Upper lobe of right lung (tissue), 1 donor: ENCODE data around the gene CORO6. TPM values are rescaled to one million over a fixed set of nuclear protein-coding genes. Genes with fewer than 3 reads are reported as not detected.

Experiments used
- ATAC-seq: fragments of 200-7000 bp; cut with Tn5 transposase; one replicate; pipeline ENCODE4 v1.9.1; 2020; ENCODE audit warnings: mild to moderate bottlenecking, moderate library complexity
- DNase-seq: peaks from one replicate; pipeline ENCODE4 v3.0.0-alpha.2; 2020
- H3K27ac ChIP-seq: fragments of 200-600 bp; one replicate; pipeline ENCODE4 v1.8.0; 2022
- H3K27me3 ChIP-seq: fragments of 200-600 bp; one replicate; pipeline ENCODE4 v1.8.0; 2022; ENCODE audit warnings: mild to moderate bottlenecking
- H3K36me3 ChIP-seq: fragments of 200-600 bp; one replicate; pipeline ENCODE4 v1.8.0; 2022
- H3K4me1 ChIP-seq: fragments of 200-600 bp; one replicate; pipeline ENCODE4 v1.8.0; 2022
- H3K4me3 ChIP-seq: fragments of 200-600 bp; one replicate; pipeline ENCODE4 v1.8.0; 2022; ENCODE audit warnings: mild to moderate bottlenecking
- H3K9me3 ChIP-seq: fragments of 200-600 bp; one replicate; pipeline ENCODE4 v1.8.0; 2022
- intact Hi-C: fragments of 100-400 bp; cut with DNase I; formaldehyde crosslinking; loops from one replicate; pipeline ENCODE4 v1.11.0; 2022
- total RNA-seq: library from RNA; stranded (reverse); fragmentation: NEBNext Ultra II Directional; extraction: Animal tissue kit (Norgen Biotek cat#: 25700); gene quantifications from one replicate; pipeline ENCODE4 v1.2.1, GENCODE V29; 2021
- TF ChIP-seq, protein P1 (sequence below): fragments of 200-600 bp; IDR thresholded peaks from one replicate; pipeline ENCODE4 v1.8.0; 2022; ENCODE audit warnings: antibody characterized with exemption
- donor health status: DM: no; HTN: yes; CAD: no; lungs with severe emphysema.

Gene CORO6
- total RNA-seq, 1 donor from 2014 or later, result 7.7 TPM

DNA sequence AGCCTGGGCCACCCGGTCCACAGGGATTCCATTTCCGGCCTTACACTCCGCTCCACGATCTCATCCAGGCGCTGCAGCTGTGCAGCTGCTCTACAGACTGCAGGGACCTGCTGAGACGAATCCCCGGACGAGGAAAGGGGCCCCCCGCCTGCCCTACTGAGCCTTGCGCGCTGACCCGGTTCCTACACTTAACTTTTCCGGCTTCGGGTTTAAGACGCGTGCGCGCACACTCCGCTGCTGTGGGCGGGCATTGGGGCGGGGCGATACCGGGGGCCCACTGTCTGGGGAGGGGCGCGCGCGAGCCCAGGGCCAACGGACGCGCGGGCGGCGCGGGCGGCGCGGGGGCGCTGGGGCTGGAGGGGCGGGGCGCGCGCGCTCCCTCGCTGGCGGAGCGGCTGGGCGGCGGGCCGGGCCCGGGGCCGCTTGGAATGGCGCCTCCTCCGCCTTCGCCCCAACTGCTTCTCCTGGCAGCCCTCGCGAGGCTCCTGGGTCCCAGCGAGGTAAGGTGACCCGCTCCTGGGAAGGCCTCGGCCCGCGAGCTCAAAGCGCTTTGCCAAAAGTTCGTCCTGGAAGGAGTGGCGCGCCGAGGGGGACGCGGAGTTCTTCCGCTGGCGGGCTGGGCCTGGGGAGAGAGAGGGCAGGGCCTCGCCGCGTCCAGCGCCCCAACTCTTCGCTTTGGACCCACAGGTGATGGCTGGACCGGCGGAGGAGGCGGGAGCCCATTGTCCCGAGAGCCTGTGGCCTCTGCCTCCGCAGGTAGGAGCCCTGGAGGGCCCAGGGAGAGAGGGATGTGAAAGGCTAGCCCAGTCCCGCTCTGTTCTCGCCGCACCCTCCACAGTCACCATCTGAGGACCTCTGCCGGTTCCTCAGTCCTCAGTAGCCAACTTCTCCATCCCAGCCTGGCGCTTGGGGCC lies 54.1 kb downstream of the CORO6 start, which contains the start of gene TP53I13:
Gene TP53I13 (plus strand): TSS at position 371 of the 914 bp plus-strand sequence. CDS start 58 bp downstream, at position 429.
- H3K27ac ChIP-seq, result peak within 1 kb of the TSS; percentile 87
- H3K36me3 ChIP-seq, result no peaks in the 10 kb centered on the region
- H3K9me3 ChIP-seq, result no peaks in the 10 kb centered on the region
- H3K4me3 ChIP-seq, result peak within 1 kb of the TSS; percentile 76
- no peaks in the 10 kb centered on the region for H3K27me3 ChIP-seq
- DNase-seq, result peak; percentile 94
- intact Hi-C loops, result no loop called here
- peaks cover 39% of the 10 kb centered on the region for H3K4me1 ChIP-seq
- peak; percentile 73 for ATAC-seq
- TF ChIP-seq, protein P1, sequence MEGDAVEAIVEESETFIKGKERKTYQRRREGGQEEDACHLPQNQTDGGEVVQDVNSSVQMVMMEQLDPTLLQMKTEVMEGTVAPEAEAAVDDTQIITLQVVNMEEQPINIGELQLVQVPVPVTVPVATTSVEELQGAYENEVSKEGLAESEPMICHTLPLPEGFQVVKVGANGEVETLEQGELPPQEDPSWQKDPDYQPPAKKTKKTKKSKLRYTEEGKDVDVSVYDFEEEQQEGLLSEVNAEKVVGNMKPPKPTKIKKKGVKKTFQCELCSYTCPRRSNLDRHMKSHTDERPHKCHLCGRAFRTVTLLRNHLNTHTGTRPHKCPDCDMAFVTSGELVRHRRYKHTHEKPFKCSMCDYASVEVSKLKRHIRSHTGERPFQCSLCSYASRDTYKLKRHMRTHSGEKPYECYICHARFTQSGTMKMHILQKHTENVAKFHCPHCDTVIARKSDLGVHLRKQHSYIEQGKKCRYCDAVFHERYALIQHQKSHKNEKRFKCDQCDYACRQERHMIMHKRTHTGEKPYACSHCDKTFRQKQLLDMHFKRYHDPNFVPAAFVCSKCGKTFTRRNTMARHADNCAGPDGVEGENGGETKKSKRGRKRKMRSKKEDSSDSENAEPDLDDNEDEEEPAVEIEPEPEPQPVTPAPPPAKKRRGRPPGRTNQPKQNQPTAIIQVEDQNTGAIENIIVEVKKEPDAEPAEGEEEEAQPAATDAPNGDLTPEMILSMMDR, result no peak

DNA sequence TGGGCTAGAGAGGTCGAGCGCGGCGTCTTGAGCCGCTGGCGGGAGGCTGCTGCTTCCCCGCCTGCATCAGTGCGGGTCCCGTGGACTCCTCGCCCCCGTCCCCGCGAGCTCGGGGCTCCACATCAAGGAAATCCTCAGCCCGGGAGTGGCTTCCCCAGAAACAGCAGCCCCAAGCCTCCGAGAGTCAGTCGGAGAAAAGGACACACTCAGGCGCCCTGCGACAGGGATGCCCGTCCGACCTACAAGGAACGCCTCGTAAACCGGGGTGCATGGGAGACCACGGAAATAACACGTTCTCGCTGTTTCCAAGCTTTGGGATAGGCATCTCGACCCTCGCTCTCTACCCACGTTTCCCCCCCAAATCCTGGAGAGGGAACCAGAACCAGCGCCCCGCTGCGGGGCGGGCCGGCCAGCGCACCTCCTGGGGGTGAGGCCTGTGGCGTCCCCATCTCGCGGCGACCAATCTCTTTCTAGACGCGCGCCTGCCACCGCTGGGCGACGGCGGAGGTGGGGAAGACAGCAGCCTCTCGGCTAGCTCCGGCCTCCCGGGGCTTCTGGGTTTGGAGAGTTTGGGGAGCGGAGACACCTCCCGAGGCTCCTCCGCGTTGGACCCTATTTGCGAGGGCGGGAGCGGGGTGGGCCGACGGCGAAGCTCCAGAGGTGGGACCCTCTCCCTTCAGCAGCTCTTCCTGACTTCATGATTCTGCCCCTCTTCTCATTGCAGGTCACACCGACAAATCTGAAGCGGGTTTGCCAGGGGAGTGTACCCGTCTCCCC lies 55.0 kb downstream of the CORO6 start:
- ATAC-seq (peak; percentile 55), DNase-seq (peak; percentile 90)
- Histone ChIP-seq H3K4me3 (peak overlapping the region; percentile 76), H3K36me3 (peaks cover 2% of the 10 kb centered on the region), H3K27ac (peak overlapping the region; percentile 81), H3K9me3 (no peaks in the 10 kb centered on the region), H3K27me3 (no peaks in the 10 kb centered on the region), H3K4me1 (peaks cover 35% of the 10 kb centered on the region)
- intact Hi-C loops, result no loop called here
- TF ChIP-seq, protein P1, result peak; percentile 52

DNA sequence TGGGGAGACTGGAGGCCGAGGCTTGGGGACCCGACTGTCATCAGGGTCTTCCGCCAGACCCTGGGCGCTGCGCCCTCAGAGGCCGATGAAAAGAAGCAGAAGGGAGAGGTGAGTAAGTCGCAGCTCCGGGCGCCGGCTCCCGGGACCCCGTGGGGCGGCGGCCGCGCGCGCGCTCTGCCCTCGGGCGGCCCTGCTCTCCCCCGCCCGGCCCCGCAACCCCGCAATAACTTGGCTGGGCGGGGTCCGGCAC lies 55.5 kb downstream of the CORO6 start:
- peaks cover 5% of the 10 kb centered on the region for H3K36me3 ChIP-seq
- H3K9me3 ChIP-seq, result no peaks in the 10 kb centered on the region
- peak overlapping the region; percentile 81 for H3K27ac ChIP-seq
- peaks cover 40% of the 10 kb centered on the region for H3K4me1 ChIP-seq
- intact Hi-C loops, result no loop called here
- no peaks in the 10 kb centered on the region for H3K27me3 ChIP-seq
- TF ChIP-seq, protein P1, result no peak
- ATAC-seq (peak; percentile 1), DNase-seq (no peak)
- peak overlapping the region; percentile 76 for H3K4me3 ChIP-seq

DNA sequence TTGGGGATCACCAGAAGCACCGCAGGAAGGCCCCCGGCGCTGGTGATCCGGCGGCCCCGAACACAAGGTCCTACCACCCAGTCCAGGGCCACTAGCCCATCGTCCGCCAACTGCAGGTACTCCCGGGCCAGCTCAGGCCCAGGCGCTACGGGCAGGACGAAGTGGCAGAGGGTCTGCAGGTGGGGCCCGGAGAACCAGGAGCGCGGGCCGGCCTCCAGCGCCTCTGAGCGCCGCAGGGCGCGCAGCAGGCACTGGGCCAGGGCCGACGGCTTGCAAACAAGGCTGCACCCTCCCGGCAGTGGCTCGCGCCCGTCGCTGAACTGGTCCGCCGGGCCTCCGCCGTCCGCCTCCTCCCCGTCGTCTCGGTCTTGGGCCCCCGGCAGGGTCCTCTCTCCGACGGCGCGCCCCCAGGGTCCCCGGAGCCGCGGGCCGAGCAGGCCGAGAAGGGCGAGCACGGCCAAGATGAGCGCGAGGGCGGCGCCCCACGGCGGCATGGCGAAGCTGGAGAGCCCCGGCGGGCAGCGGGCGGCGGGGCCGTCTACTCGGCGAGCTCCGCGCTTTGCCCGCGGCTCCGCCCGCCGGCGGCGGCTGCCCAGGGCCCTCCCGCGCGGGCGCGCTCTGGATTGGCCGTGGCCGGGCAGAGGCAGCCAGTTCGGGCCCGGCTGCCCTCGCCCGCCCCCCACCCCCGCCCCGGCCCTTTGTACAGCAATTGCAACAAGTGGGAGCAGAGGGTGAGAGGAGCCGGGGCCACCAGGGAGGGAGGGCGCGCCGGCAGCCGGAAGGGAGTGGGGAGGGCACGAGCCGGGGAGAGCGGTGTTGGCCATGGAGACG lies 56.0 kb downstream of the CORO6 start, which contains the start of gene ABHD15:
Gene ABHD15 (minus strand): TSS at position 565 of the 831 bp plus-strand sequence. CDS start 71 bp downstream, at position 494.
- Histone ChIP-seq H3K27ac (peak within 1 kb of the TSS; percentile 81), H3K27me3 (no peaks in the 10 kb centered on the region), H3K36me3 (peaks cover 5% of the 10 kb centered on the region), H3K4me1 (peaks cover 45% of the 10 kb centered on the region), H3K9me3 (no peaks in the 10 kb centered on the region), H3K4me3 (peak within 1 kb of the TSS; percentile 76)
- TF ChIP-seq, protein P1, result no peak
- DNase-seq (peak; percentile 92), ATAC-seq (peak; percentile 78)
- intact Hi-C loops, result no loop called here
